ENCODE results near the gene NR3C1.

NR3C1 gene

GRCh38 chr5:143343042-143343441, 60.4 kb downstream of the NR3C1 start:
- H3K4me3 ChIP-seq (ENCODE audit: low read length, poor library complexity, severe bottlenecking), result no peak overlapping the region
- no peak overlapping the region for H2AFZ ChIP-seq (ENCODE audit: low read length)
- no peaks in the 10 kb centered on the region for H3K9me2 ChIP-seq (replicated peaks; ENCODE audit: low read depth, low read length)
- no peaks in the 10 kb centered on the region for H3K9me3 ChIP-seq (ENCODE audit: insufficient read depth, low read depth, low read length)
- no peak overlapping the region for H3K4me2 ChIP-seq (ENCODE audit: low read depth, low read length, poor library complexity, severe bottlenecking)
- H3K27me3 ChIP-seq (ENCODE audit: insufficient read depth, low read length, poor library complexity, severe bottlenecking), result no peaks in the 10 kb centered on the region
- H3K9ac ChIP-seq (ENCODE audit: low read depth, low read length, poor library complexity, severe bottlenecking), result no peak overlapping the region
- peaks cover 14% of the 10 kb centered on the region for H3K4me1 ChIP-seq (ENCODE audit: insufficient read depth, low read length, poor library complexity, severe bottlenecking)
- H3F3A ChIP-seq (ENCODE audit: low read depth), result no peaks in the 10 kb centered on the region
- no peaks in the 10 kb centered on the region for H3K36me3 ChIP-seq (ENCODE audit: insufficient read depth, low read length)
- H3K79me2 ChIP-seq (ENCODE audit: insufficient read depth, low read length), result peaks cover 50% of the 10 kb centered on the region
- peaks cover 6% of the 10 kb centered on the region for H4K20me1 ChIP-seq (ENCODE audit: insufficient read depth, low read length, poor library complexity, severe bottlenecking)
- TF ChIP-seq EZH2phosphoT487 (IDR thresholded peaks at IDR 0.05; ENCODE audit: borderline replicate concordance) (no peak), CTCF (conservative IDR thresholded peaks at IDR 0.05; ENCODE audit: low read length) (no peak)

GRCh38 chr5:143342607-143343006, 60.9 kb downstream of the NR3C1 start:
- Histone ChIP-seq H2AFZ (ENCODE audit: low read length) (no peak overlapping the region), H3K4me1 (ENCODE audit: insufficient read depth, low read length, poor library complexity, severe bottlenecking) (peaks cover 12% of the 10 kb centered on the region), H3K4me3 (ENCODE audit: low read length, poor library complexity, severe bottlenecking) (no peak overlapping the region), H3K9ac (ENCODE audit: low read depth, low read length, poor library complexity, severe bottlenecking) (no peak overlapping the region), H3K36me3 (ENCODE audit: insufficient read depth, low read length) (no peaks in the 10 kb centered on the region), H3K79me2 (ENCODE audit: insufficient read depth, low read length) (peaks cover 50% of the 10 kb centered on the region), H4K20me1 (ENCODE audit: insufficient read depth, low read length, poor library complexity, severe bottlenecking) (peaks cover 6% of the 10 kb centered on the region), H3K4me2 (ENCODE audit: low read depth, low read length, poor library complexity, severe bottlenecking) (no peak overlapping the region), H3F3A (ENCODE audit: low read depth) (no peaks in the 10 kb centered on the region), H3K9me2 (replicated peaks; ENCODE audit: low read depth, low read length) (no peaks in the 10 kb centered on the region), H3K9me3 (ENCODE audit: insufficient read depth, low read depth, low read length) (no peaks in the 10 kb centered on the region), H3K27me3 (ENCODE audit: insufficient read depth, low read length, poor library complexity, severe bottlenecking) (no peaks in the 10 kb centered on the region)
- no peak for TF ChIP-seq EZH2phosphoT487 (IDR thresholded peaks at IDR 0.05; ENCODE audit: borderline replicate concordance)
- no peak for TF ChIP-seq CTCF (conservative IDR thresholded peaks at IDR 0.05; ENCODE audit: low read length)

- Histone ChIP-seq H3K27me3 (ENCODE audit: insufficient read depth, low read length, poor library complexity, severe bottlenecking) (no peaks in the 10 kb centered on the region), H3K4me3 (ENCODE audit: low read length, poor library complexity, severe bottlenecking) (no peak overlapping the region), H2AFZ (ENCODE audit: low read length) (no peak overlapping the region), H3K9ac (ENCODE audit: low read depth, low read length, poor library complexity, severe bottlenecking) (no peak overlapping the region), H3K9me2 (replicated peaks; ENCODE audit: low read depth, low read length) (no peaks in the 10 kb centered on the region), H3K79me2 (ENCODE audit: insufficient read depth, low read length) (peaks cover 52% of the 10 kb centered on the region), H4K20me1 (ENCODE audit: insufficient read depth, low read length, poor library complexity, severe bottlenecking) (peaks cover 1% of the 10 kb centered on the region), H3F3A (ENCODE audit: low read depth) (no peaks in the 10 kb centered on the region), H3K4me1 (ENCODE audit: insufficient read depth, low read length, poor library complexity, severe bottlenecking) (peaks cover 5% of the 10 kb centered on the region), H3K4me2 (ENCODE audit: low read depth, low read length, poor library complexity, severe bottlenecking) (no peak overlapping the region), H3K36me3 (ENCODE audit: insufficient read depth, low read length) (no peaks in the 10 kb centered on the region), H3K9me3 (ENCODE audit: insufficient read depth, low read depth, low read length) (no peaks in the 10 kb centered on the region)
- no peak for TF ChIP-seq EZH2phosphoT487 (IDR thresholded peaks at IDR 0.05; ENCODE audit: borderline replicate concordance)
- no peak for TF ChIP-seq CTCF (conservative IDR thresholded peaks at IDR 0.05; ENCODE audit: low read length)
Observed at GRCh38 chr5:143341807-143342570, 61.5 kb downstream of the NR3C1 start.

Data from Loucy (cell line).